ENCODE results near the gene MYO9A.
"Not testable (repeated sequence)": the region's sequence is repeated elsewhere in the genome, so short reads cannot be mapped to it uniquely, and the experiment has no call there.

MYO9A gene

DNA sequence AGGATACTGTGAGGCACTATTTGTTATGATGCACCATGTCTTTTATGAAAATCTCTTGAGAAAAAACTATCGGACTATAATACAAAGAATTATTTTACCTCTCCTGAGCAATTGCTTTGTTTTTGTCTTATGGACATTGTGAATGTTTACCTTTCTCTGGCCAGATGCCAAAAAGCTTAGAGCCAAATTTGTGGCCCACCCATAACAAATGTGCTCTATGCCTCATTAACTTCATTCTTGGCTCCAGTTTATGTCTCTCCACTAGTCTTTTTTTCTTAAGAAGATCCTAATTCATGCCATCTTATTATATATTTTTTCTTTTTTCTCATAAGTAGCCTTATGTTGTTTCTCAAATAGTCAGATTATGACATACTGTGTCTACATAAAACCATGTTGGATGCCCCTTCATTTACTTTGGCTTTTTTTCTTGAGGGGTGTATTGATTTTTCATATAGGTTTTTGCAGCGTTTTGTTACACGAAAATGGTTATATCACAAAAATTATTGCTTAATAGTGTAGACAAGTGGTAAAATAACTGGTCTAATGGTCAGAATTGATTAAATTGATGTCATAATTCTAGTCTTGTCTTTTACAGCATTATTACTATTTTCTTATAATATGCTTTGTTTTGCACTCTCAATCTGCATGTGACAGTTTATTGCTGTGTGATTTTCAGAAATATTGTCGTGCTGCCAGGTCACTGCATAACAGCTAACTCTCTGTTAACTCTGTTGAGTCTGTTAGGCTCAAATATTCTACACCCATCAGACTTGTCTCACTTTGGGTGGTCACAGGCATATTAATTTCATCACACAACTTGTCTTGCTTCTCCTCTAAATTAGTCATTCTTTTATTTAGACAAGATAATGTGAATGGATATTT, 18.5 kb upstream of the MYO9A start:
- DNase-seq: no peak

DNA sequence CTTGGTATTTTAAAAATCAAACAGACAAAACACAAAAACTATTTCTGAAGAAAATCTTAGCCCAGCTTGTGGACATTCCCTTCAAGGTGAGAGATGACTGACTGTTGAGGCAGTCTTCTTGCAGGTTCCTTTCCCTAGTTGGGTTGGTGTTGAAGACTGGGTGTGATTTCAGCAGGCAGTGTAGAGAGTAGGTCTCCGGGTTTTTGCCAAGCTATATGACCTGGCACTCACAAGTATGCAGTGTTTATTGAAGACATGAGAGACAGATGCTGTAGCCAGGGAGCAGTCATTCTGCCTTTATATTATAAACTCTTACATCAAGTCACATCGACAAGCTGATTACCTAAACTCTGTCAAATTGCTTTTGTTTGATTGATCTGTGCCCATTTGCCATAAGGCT, 17.8 kb upstream of the MYO9A start:
- DNase-seq: no peak

DNA sequence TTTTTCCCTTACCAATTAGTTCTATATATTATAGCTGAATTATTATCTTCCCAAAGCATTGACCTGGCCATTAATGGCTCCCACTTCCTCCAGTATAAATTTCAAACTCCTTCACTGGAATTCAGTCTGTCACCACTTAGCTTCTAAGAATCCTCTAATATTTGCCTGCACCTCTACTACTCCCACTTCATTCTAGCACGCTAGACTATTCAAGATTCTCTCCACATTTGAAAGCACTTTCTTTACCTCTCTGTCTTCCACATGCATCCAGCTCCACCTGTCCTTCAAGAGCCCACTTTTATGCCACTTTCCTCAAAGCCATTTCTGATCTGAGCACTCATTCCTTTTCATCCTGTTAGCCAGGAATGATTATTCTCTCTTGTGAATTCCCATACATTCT, 15.3 kb upstream of the MYO9A start:
- DNase-seq: no peak

DNA sequence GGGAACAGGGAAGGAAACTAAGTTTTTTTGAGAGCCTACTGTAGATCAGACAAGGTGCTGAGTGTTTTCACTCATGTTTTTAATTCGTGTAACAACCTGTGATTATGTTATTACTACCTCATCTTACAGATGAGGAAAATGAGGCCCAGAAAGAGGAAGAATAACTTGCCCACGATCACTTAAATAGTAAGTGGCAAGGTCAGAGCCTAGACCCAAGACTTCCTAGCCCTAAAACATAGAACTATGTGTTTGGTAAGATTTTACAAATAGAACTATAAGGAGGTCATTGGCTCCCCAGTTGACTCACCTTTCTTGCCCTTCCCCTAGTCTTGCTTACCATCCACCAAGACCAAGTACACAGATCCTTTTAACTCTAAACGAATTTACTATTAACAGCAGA, 14.0 kb upstream of the MYO9A start:
- DNase-seq: no peak

DNA sequence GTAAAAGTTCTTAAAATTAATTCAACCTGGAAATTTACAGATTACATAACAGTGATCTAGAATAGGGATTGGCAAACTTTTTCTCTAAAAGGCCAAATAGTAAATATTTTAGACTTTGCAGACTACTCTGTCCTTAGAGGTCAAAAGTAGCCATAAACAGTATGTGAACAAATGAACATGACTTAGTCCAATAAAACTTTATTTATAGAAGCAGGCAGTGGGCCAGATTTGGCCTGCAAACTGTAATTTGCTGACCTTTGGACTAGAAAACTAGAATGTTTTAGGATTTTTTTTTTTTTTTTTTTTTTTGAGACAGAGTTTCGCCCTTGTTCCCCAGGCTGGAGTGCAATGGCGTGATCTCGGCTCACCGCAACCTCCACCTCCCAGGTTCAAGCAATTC, 12.3 kb upstream of the MYO9A start:
- DNase-seq: no peak

DNA sequence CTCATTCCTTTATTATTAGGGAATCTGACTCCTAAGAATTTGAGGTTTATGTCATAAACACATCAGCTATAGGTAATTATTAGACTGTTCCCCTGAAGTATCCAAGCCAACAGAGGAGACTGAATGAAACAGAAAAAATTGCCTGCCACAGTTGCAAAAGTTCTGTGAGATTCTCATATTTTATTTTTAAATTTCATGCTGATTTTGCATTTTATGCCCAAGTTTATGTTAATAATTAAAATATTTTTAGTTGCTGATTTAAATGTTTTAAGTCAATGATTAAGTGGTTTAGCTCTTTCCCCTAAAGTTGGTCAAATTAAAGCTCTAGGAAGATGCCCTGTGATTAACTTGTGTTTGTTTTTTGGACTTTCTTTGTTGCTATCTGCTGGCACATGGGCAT, 10.4 kb upstream of the MYO9A start:
- DNase-seq: no peak

DNA sequence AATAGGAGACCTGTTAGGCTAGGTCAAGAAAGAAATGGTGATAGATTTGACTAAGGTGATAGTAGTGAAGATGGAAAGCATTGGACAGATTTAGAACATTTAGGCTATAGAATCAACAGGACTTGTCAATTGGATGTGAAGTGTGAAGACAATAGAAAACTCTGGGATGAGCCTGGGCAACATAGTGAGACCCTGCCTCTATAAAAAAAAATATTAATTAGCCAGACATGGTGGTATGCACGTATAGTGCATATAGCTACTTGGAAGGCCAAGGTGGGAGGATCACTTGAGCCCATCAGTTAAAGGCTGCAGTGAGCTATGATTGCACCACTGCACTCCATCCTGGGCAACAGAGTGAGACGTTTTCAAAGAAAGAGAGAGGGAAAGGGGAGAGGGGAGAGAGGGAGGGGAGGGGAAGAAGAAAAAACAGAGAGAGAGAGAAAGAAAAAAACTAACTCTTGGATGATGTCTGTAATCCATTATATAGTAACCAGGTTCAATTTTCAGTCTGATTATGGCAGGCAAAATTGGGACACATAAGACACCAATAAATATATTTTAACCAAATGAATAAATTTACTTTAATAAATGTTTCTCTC, 9.9 kb upstream of the MYO9A start:
- DNase-seq: no peak

DNA sequence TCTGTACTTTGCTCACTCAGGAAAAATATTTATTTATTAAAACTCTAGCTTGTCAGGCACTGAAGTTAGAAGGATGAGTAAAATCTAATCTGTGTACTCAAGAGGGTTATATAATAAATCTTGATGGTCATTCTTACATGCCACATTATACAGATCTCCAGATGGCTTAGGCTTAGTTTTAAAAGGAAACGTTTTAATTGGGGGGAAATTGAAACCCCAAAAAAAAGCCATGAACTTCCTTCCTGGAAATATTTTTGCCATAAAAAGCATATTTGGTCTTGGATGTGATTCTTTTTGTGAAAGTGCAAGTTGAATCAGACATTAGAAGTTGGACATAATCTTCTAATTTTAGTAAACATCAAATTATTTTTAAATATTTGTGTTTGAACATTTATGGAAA, 6.3 kb upstream of the MYO9A start:
- DNase-seq: no peak

DNA sequence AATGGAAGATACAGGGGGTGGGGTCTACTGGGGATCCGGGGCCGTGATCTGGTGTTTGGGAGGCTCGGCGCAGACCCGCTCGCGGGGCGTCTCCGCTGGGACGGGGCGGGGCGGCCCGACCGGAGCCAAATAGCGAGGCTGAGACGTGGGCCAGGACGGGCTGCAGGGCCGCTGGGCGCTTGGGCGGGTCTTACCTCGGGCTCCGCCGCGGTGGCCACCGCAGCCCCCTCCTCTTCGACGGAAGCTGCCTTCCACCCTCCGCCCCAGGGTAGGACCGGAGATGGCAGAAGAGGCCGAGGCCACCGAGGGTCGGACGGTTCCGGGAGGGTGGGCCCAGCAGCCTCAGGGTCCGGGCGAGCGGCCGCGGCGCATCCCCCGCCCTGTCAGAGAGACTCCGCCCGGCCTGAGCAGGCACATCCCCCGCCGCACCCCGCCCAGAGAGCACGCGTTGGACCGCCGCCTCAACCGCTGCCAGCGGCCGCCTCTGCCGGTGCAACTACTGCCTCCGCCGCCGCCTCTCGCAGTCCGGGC, 399 bp downstream of the MYO9A start:
- peak; percentile 77 for DNase-seq

DNA sequence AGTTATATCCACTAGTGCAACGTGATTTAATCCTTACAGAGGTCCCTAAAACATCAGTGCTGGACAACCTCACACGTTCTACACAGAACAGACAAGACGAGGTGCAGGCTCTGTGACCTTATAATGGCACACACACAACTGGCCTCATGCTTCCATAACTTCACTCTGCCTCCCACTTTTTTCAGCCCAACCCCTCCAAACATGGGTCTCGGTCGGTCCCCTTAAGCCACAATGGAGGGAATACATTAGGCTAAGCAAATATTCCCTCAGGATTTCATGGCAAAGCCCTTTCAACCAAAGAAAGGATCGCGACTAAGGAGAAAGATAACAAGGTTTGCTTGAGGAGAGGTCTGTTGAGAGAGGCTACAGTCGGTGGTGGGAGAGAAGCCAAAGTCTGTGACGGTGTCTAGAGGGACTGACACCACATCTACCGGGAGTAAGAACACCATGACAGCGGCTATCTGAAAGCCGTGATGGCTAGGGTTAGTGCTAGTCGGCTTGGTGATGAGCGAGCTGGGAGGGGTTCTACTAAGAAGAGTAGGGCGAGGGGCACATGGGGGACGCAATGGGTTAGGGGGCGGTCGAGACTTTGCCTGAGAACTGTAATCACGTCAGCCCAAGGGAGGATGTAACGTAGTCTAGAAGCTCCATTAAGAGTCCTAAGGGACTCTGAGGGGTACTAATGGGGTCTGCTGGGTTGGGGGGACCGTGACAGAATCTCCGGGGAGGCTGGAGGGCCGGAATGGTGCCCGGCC, 1.0 kb downstream of the MYO9A start:
- DNase-seq: no peak

DNA sequence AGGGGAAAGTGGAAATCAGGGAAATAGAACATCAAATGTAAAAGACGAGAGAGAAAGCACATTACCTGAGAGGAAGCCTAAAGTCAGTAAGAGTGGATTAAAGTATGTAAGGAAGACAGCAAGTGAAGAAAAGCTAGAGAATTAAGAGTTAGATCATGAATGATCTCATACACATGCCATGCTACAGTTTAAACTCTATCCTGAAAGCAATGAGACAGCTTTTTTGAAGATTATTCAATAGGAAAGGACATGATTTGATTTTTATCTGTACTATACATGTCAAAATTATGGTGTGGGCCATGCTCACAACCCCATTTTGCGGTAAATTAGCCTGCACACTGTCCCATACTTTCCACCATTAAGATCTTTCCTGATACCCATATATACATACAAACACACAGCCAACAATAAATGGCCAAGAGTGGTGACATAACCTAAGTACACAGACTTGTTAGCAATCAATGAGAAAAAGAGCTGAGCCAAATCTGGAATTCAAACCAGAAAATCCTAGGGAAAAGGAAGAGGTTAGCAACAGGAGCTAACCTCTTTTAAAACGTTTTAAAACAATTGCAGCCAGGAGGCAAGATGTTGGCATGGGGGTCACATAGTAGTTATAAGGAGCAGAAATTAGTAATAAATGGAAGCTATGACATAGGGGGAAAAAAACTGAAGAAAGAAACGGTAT, 4.5 kb downstream of the MYO9A start:
- DNase-seq: no peak

DNA sequence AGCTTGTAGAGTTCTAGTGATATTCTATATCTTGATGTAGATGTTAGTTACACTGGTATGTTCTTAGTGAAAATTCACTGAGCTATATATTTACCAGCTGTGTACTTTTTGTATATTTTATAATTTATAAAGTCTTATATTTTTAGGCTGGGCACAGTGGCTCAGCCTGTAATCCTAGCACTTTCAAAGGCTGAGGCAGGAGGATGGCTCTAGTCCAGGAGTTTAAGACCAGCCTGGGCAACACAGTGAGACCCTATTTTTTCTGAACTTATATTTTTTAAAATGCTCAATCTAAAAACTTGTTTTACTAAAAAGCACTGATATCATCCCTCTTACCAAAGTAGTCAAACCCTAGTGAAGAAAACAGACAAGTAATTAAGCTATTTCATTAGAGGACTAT, 5.1 kb downstream of the MYO9A start:
- no peak for DNase-seq

DNA sequence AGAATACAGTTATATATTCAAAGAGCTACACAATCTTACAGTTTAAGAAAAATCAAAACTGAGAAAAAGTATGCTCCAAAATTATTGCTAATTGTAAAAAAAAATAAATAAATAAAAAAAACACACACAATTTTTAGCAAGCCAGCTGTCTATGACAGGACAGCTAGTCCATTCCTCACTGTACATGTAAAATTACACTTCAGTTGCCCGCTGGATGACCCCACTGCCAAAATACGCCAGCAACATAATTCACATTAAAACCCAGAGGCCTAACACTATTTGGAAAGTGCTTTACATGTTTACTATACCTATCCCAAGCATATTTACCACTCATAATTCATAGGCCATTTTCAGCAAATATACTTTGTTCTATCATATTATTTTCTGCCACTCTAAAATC, 5.8 kb downstream of the MYO9A start:
- no peak for DNase-seq

DNA sequence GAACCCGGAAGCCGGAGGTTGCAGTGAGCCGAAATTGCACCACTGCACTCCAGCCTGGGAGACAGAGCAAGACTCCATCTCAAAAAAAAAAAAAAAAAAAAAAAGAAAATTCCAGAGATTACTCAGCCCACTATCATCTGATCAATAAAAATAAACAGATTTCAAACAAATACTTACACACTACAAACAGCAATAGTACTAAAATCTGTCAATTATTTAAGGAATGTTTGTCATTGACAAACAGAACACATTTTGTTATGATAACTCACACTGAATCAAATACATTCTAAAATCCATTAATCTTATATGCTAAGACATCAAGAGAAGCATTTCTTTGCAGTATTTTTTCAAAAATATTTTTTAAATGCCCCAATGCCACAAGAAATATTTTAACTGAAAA, 7.6 kb downstream of the MYO9A start:
- DNase-seq: no peak

DNA sequence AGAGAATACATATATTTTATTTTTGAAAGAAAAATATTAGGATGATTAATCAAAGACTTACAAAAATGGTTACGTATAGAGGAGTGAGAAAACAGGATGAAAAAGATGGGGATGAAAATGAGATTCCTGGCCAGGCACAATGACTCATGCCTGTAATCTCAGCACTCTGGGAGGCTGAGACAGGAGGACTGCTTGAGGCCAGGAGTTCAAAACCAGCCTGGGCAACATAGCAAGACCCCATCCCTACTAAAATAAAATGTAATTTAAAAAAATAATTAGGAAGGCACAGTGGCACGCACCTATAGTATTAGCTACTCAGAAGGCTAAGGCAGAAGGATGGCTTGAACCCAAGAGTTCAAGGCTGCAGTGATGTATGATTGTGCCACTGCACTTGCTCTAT, 11.9 kb downstream of the MYO9A start:
- DNase-seq: no peak

DNA sequence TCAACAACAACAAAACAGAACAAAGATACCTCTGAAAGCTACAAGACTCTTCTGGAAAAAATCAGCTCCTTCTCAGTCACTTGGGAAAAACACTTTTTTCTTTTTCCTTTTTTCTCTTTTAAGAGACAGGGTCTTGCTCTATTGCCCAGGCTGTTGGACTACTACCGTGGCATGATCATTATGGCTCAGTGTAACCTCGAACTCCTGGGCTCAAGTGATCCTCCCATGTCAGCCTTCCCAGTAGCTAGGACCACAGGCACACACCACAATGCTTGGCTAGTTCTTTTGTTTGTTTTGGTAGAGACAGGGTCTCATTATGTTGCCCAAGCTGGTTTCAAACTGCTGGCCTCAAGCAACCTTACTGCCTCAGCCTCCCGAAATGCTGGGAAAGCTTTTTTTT, 12.8 kb downstream of the MYO9A start:
- no peak for DNase-seq

DNA sequence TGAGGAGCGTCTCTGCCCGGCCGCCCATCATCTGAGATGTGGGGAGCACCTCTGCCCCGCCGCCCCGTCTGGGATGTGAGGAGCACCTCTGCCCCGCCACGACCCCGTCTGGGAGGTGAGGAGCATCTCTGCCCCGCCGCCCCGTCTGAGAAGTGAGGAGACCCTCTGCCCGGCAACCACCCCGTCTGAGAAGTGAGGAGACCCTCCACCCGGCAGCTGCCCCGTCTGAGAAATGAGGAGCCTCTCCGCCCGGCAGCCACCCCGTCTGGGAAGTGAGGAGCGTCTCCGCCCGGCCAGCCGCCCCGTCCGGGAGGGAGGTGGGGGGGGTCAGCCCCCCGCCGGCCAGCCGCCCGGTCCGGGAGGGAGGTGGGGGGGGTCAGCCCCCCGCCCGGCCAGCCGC, 17.4 kb downstream of the MYO9A start:
- DNase-seq: not testable (repeated sequence)

DNA sequence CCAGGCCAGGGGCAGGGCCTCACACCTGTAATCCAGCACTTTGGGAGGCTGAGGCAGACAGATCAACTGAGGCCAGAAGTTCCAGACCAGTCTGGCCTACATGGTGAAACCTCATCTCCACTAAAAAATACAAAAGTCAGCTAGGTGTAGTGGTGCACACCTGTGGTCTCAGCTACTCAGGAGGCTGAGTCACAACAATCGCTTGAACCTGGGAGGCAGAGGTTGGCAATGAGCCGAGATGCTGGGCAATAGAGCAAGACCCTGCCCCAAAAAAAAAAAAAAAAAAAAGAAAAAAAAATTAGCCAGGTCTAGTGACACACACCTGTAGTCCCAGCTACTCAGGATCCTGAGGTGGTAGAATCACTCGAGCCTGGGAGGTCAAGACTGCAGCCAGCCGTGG, 18.8 kb downstream of the MYO9A start:
- DNase-seq: no peak

DNA sequence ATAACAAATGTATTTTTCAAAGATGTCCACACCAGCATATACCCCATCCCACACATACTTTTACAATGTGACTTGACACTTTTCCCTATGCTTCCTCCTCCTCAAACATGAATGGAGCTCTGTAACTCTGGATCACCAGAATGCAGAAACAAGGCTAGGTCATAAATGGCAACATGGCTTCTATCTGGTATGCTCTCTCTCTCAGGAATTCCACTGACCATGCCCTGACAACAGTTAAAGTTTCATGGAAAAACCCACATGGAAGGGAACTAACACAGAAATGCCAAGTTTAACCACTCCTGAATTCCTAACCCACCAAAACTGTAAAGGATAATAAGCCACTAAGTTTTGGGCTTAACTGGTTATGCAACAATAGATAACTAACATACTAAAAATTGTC, 19.9 kb downstream of the MYO9A start:
- DNase-seq: no peak

DNA sequence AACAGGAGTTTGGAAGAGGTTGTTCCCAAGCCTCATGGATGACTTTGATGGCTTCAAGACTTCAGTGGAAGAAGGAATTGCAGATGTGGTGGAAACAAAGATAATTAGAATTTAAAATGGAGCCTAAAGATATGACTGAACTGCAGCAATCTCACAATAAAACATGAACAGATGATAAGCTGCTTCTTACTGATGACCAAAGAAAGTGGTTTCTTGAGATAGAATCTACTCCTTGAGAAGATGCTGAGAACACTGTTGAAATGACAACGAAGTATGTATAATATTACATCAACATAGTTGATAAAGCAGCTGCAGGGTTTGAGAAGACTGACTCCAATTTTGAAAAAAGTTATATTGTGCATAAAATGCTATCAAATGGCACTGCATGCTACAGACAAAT, 21.2 kb downstream of the MYO9A start:
- DNase-seq: no peak

DNA sequence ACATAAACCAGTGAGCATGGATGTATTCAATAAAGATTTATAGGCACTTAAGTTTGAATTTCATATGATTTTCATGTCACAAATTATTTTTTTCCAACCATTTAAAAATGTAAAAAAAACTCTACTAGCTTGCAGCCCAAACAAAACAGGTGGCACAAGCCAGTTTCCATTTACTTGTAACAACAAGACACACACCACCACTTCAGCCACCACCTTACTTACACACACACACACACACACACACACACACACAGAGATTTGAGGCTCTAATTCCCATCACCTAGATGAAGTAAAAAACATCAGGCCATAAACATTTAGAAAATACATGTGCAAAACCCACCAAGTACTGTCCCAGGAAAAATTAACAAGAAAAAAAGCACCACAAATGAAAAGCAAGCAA, 25.3 kb downstream of the MYO9A start:
- no peak for DNase-seq

DNA sequence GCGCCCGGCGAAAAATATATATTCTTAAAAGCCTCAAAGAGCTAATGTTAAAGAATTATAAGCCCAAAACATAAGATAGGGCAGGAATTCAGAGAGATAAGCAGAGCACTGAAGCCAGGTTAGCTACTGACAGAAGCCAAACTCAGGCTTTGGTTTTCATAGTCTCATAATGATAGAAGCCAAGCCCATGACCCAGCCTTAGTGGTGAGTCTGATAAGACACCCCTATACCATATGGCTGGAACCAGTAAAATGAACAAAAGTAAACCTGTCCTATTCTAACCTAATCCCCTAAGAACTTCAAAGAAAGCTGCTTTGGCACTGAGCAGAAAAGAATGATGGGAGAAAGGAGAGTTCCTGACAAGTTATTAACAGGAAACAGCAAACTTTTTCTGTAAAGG, 25.9 kb downstream of the MYO9A start:
- no peak for DNase-seq

All from T1000 (cell line).